Stimulated activated CD4-positive, alpha-beta T cell treated with anti-CD3 and anti-CD28 coated beads, TNF-alpha, amount 100 ng/mL, for 24 hours (primary cell): ENCODE measurements around the gene MYBPHL.

Experiments
- DNase-seq, 3 experiments: peaks; one replicate each; pipeline ENCODE4 v3.0.0-alpha.2; 2020; ENCODE audit warnings: low read depth in 3 of 3

The MYBPHL gene

GRCh38 chr1:109265741-109266330 is 41.0 kb downstream of the MYBPHL start:
- no peak for DNase-seq

GRCh38 chr1:109265016-109265415 is 41.8 kb downstream of the MYBPHL start:
- DNase-seq: no peak

GRCh38 chr1:109264379-109264755 is 42.4 kb downstream of the MYBPHL start:
- no peak for DNase-seq

- DNase-seq: peak; percentile 57 to 83 (median 61)
Observed at GRCh38 chr1:109263597-109264378, 43.0 kb downstream of the MYBPHL start.

GRCh38 chr1:109263234-109263596 is 43.6 kb downstream of the MYBPHL start:
- DNase-seq: no peak

GRCh38 chr1:109262231-109263055 is 44.4 kb downstream of the MYBPHL start:
- no peak for DNase-seq

GRCh38 chr1:109261578-109261977 is 45.2 kb downstream of the MYBPHL start:
- DNase-seq: no peak

GRCh38 chr1:109261006-109261405 is 45.8 kb downstream of the MYBPHL start:
- DNase-seq: no peak

GRCh38 chr1:109259674-109260557 is 46.9 kb downstream of the MYBPHL start:
- no peak for DNase-seq

- DNase-seq: no peak
Observed at GRCh38 chr1:109258481-109259466, 48.0 kb downstream of the MYBPHL start.

- no peak for DNase-seq
Observed at GRCh38 chr1:109257682-109258421, 49.0 kb downstream of the MYBPHL start.

GRCh38 chr1:109256971-109257681 is 49.7 kb downstream of the MYBPHL start:
- no peak for DNase-seq

- DNase-seq: no peak
Observed at GRCh38 chr1:109256085-109256484, 50.7 kb downstream of the MYBPHL start.

- DNase-seq: no peak
Observed at GRCh38 chr1:109255678-109256077, 51.1 kb downstream of the MYBPHL start.

GRCh38 chr1:109255097-109255651 is 51.6 kb downstream of the MYBPHL start:
- no peak for DNase-seq

- DNase-seq: no peak
Observed at GRCh38 chr1:109254621-109255096, 52.2 kb downstream of the MYBPHL start.

- DNase-seq: no peak
Observed at GRCh38 chr1:109253803-109254620, 52.8 kb downstream of the MYBPHL start.
